SKM-1 treated with dmso at 0.1 percent for 144 hours (cell line): ENCODE measurements around the gene TMBIM6.
"Not testable (repeated sequence)": the region's sequence is repeated elsewhere in the genome, so short reads cannot be mapped to it uniquely, and the experiment has no call there.

Source experiments
- DNase-seq: peaks from one replicate; lab custom pipeline; 2025; ENCODE audit not compliant: unreplicated experiment; lab: John Stamatoyannopoulos, UW

Gene TMBIM6

DNA sequence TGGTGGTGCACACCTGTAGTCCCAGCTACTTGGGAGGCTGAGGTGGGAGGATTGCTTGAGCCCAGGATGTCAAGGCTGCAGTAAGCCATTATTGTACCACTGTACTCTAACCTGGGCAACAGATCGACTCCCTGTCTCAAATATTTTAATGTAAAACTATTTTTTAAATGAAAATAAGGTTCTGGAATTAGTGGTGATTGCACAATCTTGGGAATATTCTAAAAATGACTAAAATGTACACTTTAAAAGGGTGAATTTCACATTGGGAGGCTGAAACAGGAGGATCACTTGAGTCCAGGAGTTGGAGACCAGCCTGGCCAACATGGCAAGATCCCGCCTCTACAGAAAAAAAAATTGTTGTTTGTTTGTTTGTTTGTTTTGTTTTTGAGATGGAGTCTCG lies 12.9 kb upstream of the TMBIM6 start:
- DNase-seq, result no peak

DNA sequence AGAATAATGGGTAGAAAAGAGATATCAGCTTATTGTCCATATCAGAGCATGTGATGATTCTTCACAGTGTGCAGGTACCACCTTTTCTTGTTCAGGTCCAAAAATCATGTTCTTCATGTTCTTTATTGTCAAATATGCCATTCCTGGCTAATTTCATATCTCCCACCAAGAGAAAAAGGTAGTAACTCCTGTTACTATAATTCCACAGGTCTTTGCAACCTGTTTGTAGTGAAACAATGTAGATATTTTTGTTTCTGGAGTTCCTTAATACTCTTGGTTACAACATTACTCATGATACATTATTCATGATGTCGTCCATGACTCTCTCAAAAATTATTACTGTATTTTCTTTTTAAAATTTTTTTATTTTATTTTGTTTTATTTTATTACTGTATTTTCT lies 11.3 kb upstream of the TMBIM6 start:
- DNase-seq, result no peak

- DNase-seq, result no peak
These were observed 10.7 kb upstream of the TMBIM6 start for GRCh38 chr12:49730568-49731101.

GRCh38 chr12:49733219-49734017 lies 7.9 kb upstream of the TMBIM6 start:
- no peak for DNase-seq

DNA sequence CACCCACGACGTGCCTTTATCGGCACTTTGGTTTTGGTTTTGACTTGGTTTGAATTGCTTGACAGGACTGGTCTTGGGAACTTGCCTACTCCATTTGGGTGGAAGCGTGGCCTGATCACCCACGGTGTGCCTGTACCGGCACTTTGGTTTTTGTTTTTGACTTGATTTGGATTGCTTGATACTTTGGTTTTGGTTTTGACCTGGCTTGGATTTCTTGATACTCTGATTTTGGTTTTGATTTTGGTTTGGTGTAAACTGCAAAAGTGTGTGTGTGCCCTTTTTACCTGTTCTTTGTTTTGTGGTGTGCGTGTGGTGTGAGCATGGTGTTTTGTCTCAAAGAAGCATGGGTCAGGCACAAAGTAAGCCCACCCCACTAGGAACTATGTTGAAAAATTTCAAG lies 6.5 kb upstream of the TMBIM6 start:
- not testable (repeated sequence) for DNase-seq

- DNase-seq, result not testable (repeated sequence)
These were observed 2.6 kb upstream of the TMBIM6 start for GRCh38 chr12:49738721-49739120.

GRCh38 chr12:49740277-49740676 lies 1.1 kb upstream of the TMBIM6 start:
- DNase-seq, result not testable (repeated sequence)

DNA sequence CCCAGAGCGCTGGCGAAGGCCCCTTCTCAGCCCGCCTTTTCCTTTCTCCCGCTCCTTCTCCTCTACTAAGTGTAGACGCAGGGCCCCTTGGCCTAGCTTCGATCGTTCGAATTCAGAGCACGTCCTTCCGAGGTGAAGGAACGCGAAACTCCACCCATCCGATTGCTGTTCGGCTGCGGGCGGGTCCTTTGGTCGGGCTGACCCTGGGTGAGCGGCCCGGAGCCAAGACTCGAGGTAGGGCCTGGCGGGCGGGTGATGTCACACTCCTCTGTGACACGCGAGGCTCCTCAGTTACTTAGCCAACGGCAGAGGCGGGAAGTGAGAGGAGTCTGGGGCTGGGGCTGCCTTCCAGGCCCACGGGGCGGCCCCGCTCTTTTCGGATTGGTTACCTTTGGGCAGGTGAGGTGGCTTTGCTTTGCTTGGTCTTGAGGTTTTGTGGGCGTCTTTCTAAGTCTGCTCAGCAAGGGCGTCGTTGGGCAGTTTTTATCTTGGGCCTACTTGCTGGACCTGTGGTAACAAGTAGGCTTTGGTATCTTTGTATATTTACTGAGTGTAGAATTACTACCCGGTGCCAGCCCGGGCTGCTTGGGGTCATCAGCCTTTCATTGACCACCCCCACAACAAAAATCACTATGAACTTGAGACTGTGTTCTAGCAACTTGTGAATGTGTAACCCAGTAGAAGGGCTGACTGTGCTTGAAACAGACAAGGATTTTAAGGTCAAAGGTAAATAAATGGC lies 694 bp downstream of the TMBIM6 start:
- DNase-seq, result peak; percentile 45

- DNase-seq, result no peak
These were observed 3.1 kb downstream of the TMBIM6 start for GRCh38 chr12:49744363-49744885.

GRCh38 chr12:49748306-49748705 lies 6.9 kb downstream of the TMBIM6 start:
- DNase-seq, result no peak

GRCh38 chr12:49748800-49749199 lies 7.4 kb downstream of the TMBIM6 start:
- DNase-seq, result no peak

GRCh38 chr12:49750027-49750995 lies 9.0 kb downstream of the TMBIM6 start:
- peak; percentile 30 for DNase-seq

- no peak for DNase-seq
These were observed 9.6 kb downstream of the TMBIM6 start for GRCh38 chr12:49750996-49751393.

DNA sequence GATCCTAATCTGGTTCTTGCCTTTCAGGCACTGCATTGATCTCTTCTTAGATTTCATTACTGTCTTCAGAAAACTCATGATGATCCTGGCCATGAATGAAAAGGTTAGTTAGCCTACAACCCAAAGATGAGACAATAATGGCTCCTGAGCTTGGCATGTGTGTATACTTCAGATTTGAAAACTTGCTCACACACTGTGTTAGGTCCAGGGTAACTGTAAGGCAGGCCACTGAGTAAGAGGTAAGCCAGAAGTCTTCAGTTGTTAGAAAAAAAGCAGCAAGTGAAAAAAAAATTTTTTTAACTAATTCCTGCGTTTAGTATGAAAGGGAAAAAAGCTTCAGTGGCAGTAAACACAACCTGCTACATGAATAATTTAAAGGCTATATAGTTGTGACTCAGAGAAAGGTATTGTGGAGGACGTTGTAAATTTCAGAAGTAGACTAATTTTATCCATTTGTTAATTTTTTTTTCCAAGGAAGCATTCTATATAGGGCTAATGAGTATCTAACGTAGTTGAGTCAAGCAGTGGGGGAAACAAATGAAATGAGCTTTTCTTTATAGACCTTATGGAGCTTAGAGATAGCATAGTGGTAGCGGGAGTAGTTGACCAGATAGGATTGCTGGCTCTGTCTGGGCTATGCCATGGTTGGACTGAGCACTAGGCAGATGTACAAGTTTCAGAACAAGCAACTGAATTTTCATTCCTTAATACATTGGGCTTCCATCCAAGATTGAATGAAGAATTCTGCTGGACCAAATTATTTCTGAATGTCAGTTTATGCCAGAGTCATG lies 20.5 kb downstream of the TMBIM6 start:
- no peak for DNase-seq

DNA sequence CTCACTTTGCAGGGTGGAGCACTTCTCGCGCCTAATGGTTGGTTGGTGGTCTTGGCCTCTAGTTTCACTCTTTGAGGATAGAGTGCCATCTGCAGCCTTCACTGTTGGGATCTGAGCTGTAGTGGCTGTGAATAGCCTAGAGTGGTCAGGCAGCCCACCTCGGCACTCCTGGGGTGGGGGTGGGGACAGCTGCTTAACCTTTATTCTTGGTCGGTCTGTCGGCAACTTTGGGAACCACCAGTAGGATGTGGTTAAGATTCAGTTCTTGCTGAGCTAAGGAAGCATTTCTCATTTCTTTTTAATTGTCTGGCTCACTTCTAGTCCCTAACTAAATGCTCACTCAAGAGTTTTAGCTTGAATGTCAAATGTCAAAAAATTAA lies 21.1 kb downstream of the TMBIM6 start:
- DNase-seq, result no peak

DNA sequence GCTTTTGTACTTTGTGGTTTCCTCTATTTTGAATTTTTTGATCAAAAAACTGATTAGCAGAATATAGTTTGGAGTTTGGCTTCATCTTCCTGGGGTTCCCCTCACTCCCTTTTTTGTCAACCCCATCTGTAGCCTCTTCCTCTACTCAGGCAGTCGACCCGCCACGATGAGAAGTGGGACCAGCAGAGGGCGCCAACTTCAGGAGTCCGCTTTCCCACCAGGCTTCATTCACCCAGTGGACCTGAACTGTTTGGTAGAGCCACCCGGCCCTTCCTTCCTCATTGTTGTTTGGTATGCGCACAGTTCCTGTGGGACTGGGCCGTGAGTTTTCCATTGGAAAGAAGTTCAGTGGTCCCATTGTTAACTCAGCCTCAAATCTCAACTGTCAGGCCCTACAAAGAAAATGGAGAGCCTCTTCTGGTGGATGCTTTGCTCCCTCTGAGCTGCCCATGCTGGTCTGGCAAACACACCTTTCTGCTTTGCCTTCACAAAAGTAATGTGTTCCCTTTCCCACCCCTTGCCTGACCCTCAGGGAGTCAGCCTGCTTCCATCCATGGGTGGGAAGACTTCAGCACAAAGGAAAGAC lies 21.7 kb downstream of the TMBIM6 start:
- no peak for DNase-seq

- no peak for DNase-seq
These were observed 22.8 kb downstream of the TMBIM6 start for GRCh38 chr12:49764126-49764525.

- no peak for DNase-seq
These were observed 24.7 kb downstream of the TMBIM6 start for GRCh38 chr12:49766115-49766455.

- no peak for DNase-seq
These were observed 26.0 kb downstream of the TMBIM6 start for GRCh38 chr12:49767333-49767732.

DNA sequence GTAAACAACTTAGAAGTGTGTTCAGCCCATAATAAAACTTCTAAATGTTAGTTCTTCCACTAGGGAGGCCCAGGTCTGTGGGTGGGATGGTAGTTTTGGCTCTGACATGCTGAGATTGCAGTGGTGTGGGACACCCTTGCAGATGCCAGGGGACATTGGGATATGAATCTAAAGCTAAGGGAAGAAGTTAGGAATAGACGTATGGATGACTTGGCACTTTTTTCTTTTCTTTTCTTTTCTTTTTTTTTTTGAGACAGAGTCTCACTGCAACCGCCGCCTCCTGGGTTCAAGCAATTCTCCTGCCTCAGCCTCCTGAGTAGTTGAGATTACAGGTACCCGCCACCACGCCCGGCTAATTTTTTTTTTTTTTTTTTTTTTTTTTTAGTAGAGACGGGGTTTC lies 31.7 kb downstream of the TMBIM6 start:
- not testable (repeated sequence) for DNase-seq
